SW480 (cell line): ENCODE results near the gene PRSS53.
A peak's percentile ranks its signal among the peaks of the same experiment; 100 is the strongest.

Experiments used
- DNase-seq: peaks from one replicate; pipeline ENCODE4 v3.0.0-alpha.2; 2016; ENCODE audit warnings: low spot score

Gene PRSS53

DNA sequence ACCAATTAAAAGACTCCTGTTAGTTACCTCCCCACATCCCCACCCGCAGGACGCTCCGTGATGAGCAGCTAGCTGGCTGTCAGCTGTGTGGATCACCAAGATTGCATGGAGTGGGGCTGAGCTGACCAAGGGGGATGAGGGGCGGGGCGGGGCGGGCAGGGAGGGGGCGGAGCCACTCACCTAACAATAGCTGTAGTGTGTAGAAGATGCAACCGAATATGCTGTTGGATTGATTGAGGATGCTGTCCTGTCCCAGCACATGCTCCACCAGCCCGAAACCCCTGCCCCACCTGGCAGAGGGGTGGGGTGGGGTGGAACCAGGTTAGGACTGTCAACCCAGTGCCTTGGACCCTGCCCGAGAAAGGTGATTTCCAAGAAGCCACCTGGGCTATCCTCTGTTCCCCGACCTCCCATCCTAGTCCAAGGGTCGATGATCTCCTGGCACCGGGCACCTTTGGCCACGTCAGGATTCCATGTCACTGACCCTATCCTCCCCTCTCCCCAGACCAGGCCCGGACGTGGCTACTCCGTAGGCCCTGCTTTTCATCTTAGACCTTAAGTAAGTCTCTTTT is 4.5 kb upstream of the PRSS53 start:
- peak; percentile 74 for DNase-seq

DNA sequence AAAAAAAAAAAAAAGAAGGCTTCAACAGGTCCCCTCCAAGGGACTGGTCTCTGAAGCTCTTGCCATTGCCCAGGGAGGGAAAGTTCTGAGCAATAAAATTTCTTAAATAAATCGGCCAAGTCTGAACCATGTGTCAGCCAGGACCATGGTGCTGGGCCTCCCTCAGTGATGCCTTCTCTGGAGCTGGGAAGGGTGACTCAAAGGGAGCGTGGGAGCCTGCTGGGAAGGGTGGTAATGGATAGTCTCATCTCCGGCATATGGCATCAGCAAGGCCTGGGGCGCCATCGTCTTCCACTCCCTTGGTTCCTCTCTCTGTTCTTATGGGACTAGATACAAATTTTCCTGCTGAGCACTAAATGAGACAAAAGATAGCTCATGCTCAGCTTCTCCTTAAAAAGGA is 3.6 kb upstream of the PRSS53 start:
- no peak for DNase-seq

DNA sequence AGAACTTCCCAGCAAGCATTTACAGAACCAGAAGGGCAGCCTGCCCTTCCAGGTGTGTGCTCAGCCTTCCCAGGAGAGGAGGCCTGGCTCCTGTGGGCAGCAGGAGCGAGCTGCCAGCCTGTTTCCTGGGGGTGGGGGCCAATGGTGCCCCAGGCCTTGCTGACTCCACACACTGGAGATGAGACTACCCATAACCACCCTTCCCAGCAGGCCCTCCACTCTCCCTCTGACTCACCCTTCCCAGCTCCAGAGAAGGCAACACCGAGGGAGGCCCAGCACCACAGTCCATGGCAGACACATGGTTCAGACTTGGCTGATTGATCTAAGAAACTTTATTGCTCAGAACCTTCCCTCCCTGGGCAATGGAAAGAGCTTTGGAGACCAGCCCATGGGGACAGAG is 1.8 kb upstream of the PRSS53 start:
- no peak for DNase-seq

DNA sequence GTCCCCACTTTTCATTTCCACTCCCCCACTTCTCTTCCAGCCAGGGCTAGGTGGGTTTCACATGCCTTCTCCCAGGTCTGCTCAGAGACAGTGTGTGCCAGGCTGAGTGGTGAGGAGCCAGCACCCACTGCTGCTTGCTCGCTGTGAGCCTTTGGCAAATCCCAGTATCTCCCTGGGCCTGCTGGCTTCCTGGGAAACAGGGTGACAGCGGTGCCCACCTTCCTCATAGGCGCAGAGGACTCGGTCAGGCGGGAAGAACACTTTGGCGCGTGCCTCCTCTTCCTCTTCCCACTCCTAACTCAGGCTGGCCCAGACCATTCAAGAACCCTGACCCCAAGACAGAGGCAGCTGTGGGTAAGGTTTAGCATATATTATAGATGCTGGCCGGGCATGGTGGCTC is 456 bp upstream of the PRSS53 start:
- no peak for DNase-seq

DNA sequence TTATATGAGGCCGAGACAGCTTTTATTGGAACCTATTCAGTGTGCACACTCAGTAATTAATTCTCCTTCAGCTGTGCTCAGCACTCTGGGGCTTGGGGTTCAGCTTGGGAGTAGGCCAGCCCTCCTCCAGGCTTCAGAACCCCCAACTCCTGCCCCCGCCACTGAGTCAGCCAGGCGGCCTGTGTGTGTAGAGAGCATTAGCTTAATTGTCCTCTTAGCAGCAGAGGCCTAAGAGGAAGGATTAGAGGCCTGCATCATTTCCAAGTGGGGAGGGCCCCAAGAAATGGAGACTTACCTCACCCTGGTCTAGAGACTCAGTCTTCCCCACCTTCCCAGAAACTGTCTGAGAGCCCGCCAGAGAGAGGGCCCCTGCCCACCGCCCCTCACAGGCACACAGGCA is 772 bp downstream of the PRSS53 start:
- DNase-seq = no peak

DNA sequence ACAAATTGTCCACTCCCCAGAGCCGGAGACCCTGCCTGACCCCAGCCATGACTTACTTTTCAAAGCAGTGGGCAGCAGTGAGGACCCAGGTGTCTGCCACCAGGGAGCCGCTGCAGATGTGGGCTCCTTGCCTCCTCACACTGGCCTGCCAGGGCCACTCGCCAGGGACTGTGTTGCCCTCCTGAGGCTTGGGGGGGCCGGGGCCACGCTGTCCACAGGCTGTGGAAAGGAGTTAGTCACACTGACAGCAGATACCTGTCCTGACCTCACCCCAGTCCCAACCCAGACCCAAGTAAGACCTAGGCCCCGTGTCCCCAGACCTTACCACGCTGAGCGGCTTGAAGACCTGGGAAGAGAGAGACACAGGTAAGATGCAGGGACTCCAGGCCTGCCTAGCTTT is 1.3 kb downstream of the PRSS53 start:
- DNase-seq = no peak

DNA sequence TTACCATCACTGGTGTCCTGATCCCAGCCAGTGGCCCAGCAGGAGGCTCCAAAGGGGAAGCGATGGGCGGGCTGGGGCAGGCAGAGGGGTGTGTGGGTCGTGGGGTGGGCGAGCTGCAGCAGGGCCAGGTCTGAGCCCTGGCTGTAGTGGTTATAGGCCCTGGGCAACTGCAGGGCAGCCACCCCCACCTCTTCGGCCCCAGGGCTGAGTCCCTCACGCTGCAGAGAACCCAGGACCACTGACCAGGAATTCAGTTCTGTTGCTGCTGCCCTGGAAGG is 2.2 kb downstream of the PRSS53 start:
- no peak for DNase-seq

DNA sequence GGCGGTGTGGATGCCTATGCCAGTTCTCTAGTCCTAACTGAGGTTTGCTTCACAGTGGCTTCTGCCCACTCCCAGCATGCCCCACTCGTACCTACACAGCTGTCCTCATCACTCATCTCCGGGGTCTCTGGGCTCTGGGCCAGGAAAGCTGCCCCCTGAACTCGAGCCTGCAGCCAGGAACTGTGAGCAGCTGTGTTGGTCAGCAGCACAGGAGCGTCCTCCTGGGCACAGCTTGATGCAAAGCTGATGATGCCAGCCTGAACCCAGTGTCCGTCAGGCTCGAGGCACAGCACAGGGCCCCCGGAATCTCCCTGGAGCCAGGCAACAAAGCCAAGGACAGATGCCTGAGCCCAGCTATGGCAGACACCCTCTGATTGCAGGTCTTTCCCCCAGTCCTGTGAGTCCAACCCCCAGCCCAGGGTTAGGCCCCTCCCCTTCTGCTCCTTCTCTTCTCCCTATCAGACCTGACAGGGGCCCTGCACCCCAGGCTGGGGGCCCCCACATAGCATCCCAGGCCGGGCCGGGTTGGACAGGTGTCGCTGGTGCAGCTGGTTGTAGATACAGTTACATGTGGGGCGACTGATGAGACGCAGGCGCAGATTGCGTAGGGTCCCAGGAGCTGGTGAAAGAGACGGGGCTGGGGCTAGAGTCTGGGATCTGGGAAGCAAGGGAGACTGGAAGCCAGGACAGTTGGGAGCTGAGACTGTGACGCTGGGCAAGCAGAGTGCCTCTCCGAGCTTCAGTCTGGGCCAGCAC is 2.7 kb downstream of the PRSS53 start:
- DNase-seq = no peak

DNA sequence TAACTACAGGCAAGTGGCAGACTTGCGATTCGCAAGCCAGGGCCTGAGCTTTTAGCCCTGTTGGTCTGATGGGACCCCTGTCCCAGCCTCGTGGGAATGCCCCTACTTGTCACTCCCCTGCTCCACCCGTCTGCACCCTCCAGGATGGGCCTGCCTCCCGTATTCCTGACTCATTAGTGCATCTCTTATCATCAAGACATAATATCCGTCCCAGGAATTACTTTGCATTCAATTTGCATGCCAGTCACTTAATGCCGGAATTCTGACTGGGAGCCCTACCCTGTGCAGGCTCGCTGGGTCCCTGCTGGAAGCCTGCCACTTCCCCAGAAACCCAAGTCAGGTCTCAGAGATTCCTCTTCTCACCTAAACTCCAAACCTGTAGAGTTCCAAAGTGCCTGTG is 3.3 kb downstream of the PRSS53 start:
- DNase-seq = no peak

DNA sequence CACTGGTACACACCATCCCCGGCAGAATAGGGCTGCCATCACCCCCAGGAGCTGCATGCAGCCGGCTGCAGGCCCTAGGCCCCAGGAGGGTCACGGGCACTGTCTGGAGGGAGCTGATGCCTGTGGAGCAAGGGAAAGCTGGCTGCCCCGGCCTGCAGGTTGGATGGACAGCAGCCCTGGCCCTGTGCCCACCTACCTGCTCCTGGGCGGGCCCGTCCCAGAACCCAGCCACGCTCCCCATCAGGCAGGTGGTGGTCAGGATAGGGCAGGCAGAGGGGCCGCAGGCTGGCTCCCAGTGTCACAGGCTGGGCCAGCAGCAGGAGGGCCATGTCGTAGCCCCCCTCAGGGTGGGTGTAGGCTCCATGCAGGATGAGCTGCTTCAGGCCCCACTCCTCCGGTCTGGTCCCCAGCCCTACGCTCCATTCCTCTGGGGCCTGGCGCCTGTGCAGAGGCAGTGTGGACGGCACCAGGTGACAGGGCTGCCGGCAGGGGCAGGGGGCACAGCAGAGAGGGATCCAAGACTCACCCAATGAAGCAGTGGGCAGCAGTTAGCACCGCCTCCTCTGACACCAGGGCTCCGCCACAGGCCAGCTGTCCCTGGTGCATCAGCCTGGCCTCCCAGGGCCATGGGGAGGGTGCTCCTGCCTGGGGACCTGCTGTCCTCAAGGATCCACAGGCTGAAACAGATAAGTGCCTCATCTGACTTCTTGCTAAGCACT is 4.0 kb downstream of the PRSS53 start:
- no peak for DNase-seq

DNA sequence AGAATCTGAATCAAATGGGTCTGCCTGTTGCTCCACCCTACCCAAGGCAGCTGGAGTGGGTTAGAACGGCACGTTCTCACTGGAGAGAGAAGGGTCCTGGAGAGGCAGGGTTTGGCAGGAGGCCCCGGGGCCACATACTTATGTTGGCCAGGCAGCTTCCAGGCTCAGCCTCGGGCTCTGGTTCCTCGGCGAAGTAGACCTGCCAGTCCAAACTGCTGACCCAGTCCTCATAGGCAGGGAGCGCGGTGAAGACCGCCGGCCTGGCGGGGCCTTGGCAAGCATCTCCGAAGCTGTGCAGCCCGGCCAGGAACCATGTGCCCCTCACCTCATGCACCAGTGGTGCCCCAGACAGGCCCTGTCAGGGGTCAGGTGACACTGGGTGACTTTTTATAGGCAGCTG is 4.8 kb downstream of the PRSS53 start:
- DNase-seq = no peak

DNA sequence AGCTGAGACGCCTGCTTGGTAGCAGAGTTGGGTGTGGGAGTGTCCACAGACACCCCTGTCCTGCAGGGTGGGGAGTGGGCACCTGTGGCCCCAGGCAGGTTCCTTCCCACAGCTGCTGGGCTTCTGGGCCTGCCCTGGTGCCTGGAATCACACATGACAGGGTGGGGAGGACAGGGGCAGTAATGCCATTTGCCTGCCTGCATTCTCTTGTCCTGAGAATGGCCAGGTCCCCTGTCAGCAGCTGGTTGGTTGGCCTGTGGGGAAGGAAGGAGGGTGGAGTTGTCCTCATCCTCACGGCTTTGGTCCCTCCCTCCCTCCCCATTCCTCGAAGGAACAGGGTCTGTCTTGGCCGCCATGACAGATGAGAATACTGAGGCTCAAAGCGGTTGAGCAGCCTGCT is 5.2 kb downstream of the PRSS53 start:
- no peak for DNase-seq

DNA sequence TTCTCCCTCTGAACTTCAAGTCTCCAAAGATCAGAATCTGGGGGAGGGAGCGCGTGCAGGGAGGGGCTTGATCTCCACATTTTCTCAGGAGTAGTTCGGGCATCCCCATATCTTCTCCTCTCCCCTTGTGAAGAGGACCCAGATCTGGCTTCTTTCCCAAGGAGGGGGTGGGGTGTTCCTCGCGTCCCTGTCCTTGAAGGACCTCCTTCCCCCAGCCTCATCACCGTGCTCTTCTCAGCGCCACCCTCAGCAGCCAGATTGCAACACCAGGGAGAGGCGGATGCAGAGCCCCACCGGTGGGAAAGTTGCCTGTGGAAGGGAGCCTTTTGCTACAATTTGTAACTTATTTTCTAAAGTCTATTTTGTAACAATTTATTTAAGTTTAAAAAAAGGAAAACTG is 5.7 kb downstream of the PRSS53 start:
- DNase-seq = no peak

DNA sequence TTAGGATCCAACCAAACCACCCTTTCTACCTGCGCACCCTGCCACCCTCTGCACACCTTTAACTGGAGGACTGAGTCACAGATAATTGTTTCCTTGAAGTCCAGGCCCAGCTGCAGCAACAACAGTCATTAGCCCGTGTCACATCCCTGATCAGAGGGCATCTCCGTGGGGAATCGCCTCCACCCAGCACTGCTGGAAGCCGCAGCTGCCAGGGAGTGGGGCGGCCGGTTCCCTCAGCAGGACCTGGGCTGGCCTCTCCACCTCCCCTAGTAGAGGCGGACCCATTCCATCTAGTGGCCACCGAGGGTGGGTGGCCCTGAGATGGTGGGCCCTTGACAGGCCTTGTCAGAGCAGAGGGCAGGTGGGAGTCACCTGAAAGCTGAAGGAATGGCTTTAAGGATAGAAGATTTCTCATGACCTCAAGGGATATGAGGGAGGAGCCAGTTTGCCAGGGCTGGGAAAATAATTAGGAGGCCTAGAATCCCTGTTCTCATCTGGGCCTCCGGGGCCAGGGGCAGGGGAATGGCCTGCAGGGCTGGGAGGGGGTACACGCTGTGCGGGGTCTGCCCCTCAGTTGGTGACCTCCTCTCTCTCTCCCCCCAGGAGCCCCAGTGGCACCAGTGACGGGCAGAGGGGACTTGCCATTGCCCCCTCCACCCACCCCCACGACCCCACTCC is 6.2 kb downstream of the PRSS53 start:
- DNase-seq = peak; percentile 14

DNA sequence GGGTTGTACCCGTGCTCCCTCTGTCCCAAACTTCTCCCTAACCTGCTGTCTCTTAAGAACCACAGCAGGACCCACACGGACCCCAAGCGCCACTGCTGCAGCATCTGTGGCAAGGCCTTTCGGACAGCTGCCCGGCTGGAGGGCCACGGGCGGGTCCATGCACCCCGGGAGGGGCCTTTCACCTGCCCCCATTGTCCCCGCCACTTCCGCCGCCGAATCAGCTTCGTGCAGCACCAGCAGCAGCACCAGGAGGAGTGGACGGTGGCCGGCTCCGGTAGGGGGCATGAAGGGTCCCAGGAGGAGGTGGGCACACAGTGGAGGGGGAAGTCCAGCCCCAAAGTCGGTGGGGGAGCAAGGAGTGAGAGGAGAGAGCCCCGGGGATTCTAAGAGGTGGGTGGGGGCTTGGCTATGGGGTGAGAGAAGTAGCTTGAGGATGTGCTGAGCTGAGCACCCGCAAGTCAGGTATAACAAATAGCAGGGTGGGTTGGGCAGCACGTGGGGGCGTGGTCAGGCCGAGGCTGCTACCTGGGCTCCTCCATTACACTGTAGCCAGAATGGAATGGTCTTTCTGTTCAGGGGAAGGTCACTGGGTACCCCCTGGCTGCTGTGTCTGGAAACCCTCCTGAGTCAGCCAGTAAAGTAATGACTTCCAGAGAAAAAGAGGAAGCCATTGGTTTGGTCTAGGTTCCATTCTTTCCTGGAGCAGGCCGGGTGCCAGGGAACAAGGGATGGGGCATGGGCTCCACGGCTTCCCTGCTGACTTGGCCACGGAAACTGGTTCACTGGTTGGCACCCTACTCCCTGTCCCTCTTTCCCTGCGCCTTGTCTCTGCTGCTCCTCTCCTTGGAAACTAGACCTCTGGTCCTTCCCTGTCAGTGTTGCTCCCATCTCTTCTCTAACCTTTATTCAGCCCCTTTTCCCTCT is 7.1 kb downstream of the PRSS53 start:
- DNase-seq = no peak

DNA sequence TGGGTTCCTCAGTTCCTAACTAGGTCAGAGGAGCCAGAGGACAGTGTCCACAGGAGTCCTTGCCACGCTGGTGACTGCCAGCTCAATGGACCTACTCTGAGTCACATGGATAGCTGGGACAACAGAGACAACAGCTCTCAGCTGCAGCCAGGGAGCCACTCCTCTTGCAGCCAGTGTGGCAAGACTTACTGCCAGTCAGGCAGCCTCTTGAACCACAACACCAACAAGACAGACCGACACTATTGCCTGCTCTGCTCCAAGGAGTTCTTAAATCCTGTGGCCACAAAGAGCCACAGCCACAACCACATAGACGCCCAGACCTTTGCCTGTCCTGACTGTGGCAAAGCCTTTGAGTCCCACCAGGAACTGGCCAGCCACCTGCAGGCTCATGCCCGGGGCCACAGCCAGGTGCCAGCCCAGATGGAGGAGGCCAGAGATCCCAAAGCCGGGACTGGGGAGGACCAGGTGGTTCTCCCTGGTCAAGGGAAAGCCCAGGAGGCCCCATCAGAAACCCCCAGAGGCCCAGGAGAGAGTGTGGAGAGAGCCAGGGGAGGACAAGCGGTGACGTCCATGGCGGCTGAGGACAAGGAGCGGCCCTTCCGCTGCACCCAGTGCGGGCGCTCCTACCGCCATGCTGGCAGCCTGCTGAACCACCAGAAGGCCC is 7.9 kb downstream of the PRSS53 start:
- no peak for DNase-seq

DNA sequence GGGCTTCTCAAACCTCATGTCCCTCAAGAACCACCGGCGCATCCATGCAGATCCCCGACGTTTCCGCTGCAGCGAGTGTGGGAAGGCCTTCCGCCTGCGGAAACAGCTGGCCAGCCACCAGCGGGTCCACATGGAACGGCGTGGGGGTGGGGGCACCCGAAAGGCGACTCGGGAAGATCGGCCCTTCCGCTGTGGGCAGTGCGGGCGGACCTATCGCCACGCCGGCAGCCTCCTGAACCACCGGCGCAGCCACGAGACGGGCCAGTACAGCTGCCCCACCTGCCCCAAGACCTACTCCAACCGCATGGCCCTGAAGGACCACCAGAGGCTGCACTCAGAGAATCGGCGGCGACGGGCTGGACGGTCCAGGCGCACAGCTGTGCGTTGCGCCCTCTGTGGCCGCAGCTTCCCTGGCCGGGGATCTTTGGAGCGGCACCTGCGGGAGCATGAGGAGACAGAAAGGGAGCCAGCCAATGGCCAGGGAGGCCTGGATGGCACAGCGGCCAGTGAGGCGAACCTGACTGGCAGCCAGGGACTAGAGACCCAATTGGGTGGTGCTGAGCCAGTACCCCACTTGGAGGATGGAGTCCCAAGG is 8.6 kb downstream of the PRSS53 start:
- DNase-seq = no peak

DNA sequence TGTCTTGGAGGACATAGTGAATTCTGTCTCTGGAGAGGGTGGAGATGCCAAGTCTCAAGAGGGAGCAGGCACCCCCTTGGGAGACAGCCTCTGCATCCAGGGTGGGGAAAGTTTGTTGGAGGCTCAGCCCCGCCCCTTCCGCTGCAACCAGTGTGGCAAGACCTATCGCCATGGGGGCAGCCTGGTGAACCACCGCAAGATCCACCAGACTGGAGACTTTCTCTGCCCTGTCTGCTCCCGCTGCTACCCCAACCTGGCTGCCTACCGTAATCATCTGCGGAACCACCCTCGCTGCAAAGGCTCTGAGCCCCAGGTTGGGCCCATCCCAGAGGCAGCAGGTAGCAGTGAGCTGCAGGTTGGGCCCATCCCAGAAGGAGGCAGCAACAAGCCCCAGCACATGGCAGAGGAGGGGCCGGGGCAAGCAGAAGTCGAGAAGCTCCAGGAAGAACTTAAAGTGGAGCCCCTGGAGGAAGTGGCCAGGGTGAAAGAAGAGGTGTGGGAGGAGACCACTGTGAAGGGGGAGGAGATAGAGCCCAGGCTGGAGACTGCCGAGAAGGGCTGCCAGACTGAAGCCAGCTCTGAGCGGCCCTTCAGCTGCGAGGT is 9.3 kb downstream of the PRSS53 start:
- DNase-seq = no peak

DNA sequence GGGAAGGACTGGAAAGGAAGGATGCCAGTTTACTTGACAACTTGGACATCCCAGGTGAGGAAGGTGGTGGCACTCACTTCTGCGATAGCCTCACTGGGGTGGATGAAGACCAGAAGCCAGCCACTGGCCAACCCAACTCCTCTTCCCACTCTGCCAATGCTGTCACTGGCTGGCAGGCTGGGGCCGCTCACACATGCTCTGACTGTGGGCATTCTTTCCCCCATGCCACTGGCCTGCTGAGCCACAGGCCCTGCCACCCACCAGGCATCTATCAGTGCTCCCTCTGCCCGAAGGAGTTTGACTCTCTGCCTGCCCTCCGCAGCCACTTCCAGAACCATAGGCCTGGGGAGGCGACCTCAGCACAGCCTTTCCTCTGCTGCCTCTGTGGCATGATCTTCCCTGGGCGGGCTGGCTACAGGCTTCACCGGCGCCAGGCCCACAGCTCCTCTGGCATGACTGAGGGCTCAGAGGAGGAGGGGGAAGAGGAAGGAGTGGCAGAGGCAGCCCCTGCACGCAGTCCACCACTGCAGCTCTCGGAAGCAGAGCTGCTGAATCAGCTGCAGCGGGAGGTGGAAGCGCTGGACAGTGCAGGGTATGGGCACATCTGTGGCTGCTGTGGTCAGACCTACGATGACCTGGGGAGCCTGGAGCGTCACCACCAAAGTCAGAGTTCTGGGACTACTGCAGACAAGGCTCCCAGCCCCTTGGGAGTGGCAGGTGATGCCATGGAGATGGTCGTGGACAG is 10.0 kb downstream of the PRSS53 start:
- no peak for DNase-seq
